GM12878 (cell line): ENCODE results near the gene DCTN4. TPM values are rescaled to one million over a fixed set of nuclear protein-coding genes. Genes with fewer than 3 reads are reported as not detected.

Source experiments
- BCL11A ChIP-seq: IDR thresholded peaks from 2 replicates; pipeline ENCODE4 v1.6.1; 2011; ENCODE audit warnings: low read depth, low read length
- CBX3 ChIP-seq: fragments of 200-600 bp; sonication (generic); IDR thresholded peaks from 2 replicates; pipeline ENCODE4 v1.6.1; 2016; ENCODE audit warnings: low read depth, borderline replicate concordance
- CHD4 ChIP-seq: fragments of 200-600 bp; sonication (generic); IDR thresholded peaks from 2 replicates; pipeline ENCODE4 v1.6.1; 2016; ENCODE audit warnings: mild to moderate bottlenecking
- EED ChIP-seq: sonication (generic); IDR thresholded peaks from 2 replicates; pipeline ENCODE4 v1.6.1; 2016; ENCODE audit warnings: antibody characterized with exemption, low read depth
- FOXK2 ChIP-seq: fragments of 450-650 bp; IDR thresholded peaks from 2 replicates; pipeline ENCODE4 v1.6.1; 2017; ENCODE audit warnings: mild to moderate bottlenecking, moderate library complexity
- HDAC6 ChIP-seq: fragments of 200-600 bp; sonication (generic); IDR thresholded peaks from one replicate; pipeline ENCODE4 v1.8.0; 2017; ENCODE audit warnings: antibody characterized with exemption; ENCODE audit not compliant: unreplicated experiment
- JUND ChIP-seq: IDR thresholded peaks from 2 replicates; pipeline ENCODE4 v1.6.1; 2012; ENCODE audit warnings: low read depth, mild to moderate bottlenecking, low read length, improper control_type of control experiment, moderate library complexity
- MEF2A ChIP-seq: IDR thresholded peaks from 2 replicates; pipeline ENCODE4 v1.6.1; 2011; ENCODE audit warnings: low read depth, mild to moderate bottlenecking, low read length, moderate library complexity; ENCODE audit not compliant: insufficient read depth
- MYC ChIP-seq: IDR thresholded peaks from 2 replicates; pipeline ENCODE4 v1.6.1; 2011; ENCODE audit warnings: mild to moderate bottlenecking, low read length, moderate library complexity, inconsistent platforms; ENCODE audit not compliant: insufficient read depth, insufficient replicate concordance, insufficient read length, severe bottlenecking
- NFIC ChIP-seq: IDR thresholded peaks from 2 replicates; pipeline ENCODE4 v1.6.1; 2012; ENCODE audit warnings: low read depth, mild to moderate bottlenecking, inconsistent platforms, low read length, moderate library complexity
- NR2C1 ChIP-seq: fragments of 450-650 bp; IDR thresholded peaks from 2 replicates; pipeline ENCODE4 v1.6.1; 2017; ENCODE audit warnings: antibody characterized with exemption, mild to moderate bottlenecking, moderate library complexity
- PML ChIP-seq: IDR thresholded peaks from 2 replicates; pipeline ENCODE4 v1.6.1; 2012; ENCODE audit warnings: low read length, inconsistent platforms
- POLR2A ChIP-seq: IDR thresholded peaks from 2 replicates; pipeline ENCODE4 v1.6.1; 2011; ENCODE audit warnings: low read depth, mild to moderate bottlenecking, low read length
- POLR2AphosphoS2 ChIP-seq: IDR thresholded peaks from 2 replicates; pipeline ENCODE4 v1.6.1; 2011; ENCODE audit warnings: low read depth, mild to moderate bottlenecking, low read length, improper control_type of control experiment, moderate library complexity
- RB1 ChIP-seq: fragments of 450-650 bp; formaldehyde crosslinking; IDR thresholded peaks from 2 replicates; pipeline ENCODE4 v1.6.1; 2017; ENCODE audit warnings: mild to moderate bottlenecking, borderline replicate concordance
- RCOR1 ChIP-seq: conservative IDR thresholded peaks from 2 replicates; pipeline ENCODE4 v1.6.1; 2012; ENCODE audit warnings: low read depth, low read length, improper control_type of control experiment
- TCF7 ChIP-seq: IDR thresholded peaks from 2 replicates; pipeline ENCODE4 v1.6.1; 2014; ENCODE audit warnings: antibody characterized with exemption, borderline replicate concordance
- YY1 ChIP-seq: IDR thresholded peaks from 2 replicates; pipeline ENCODE4 v1.6.1; 2011; ENCODE audit warnings: low read depth, mild to moderate bottlenecking, low read length
- polyA plus RNA-seq, 11 experiments: library from polyadenylated mRNA; depleted of rRNA in 4 of 11; unstranded in 6 of 11; stranded (reverse) in 5 of 11; fragments of >200 nt; fragmentation: Nextera tagmentation in 4 of 11; fragmentation: Illumina TruSeq in 1 of 11; extraction: Ambion mirVana in 4 of 11; extraction: Trizol in 1 of 11; gene quantifications; 1 replicate in 1 of 11; 2 replicates in 10 of 11; pipeline versions ENCODE4 v1.2.1 to v1.2.3, GENCODE V29; 2011 to 2016; ENCODE audit warnings: inconsistent platforms in 2 of 11, missing spikeins in 2 of 11, low read depth in 1 of 11
- total RNA-seq, 4 experiments: library from RNA; depleted of rRNA in 3 of 4; stranded (reverse); fragments of >200 nt in 3 of 4; fragmentation: Illumina TruSeq in 1 of 4; extraction: Trizol in 1 of 4; gene quantifications; 2 replicates each; pipeline versions ENCODE4 v1.2.1 to v1.2.3, GENCODE V29; 2013 to 2021
- TF ChIP-seq, protein P1 (sequence below), 3 experiments: IDR thresholded peaks in 2 of 3; conservative IDR thresholded peaks in 1 of 3; 2 replicates each; pipeline ENCODE4 v1.5.1; 2011; ENCODE audit warnings: low read depth in 3 of 3, low read length in 3 of 3, mild to moderate bottlenecking in 3 of 3, control low read depth in 2 of 3, moderate library complexity in 2 of 3, inconsistent platforms in 1 of 3, mixed read lengths in 1 of 3; ENCODE audit not compliant: control insufficient read depth in 2 of 3, insufficient read depth in 1 of 3; ENCODE audit errors: extremely low read depth in 1 of 3
- TF ChIP-seq, protein P2 (sequence below): fragments of 450-650 bp; IDR thresholded peaks from 2 replicates; pipeline ENCODE4 v1.6.1; 2018; ENCODE audit warnings: borderline replicate concordance, mild to moderate bottlenecking; ENCODE audit not compliant: partially characterized antibody
- TF ChIP-seq, protein P3 (sequence below): fragments of 450-650 bp; IDR thresholded peaks from 2 replicates; pipeline ENCODE4 v1.6.1; 2017; ENCODE audit warnings: mild to moderate bottlenecking, moderate library complexity
- TF ChIP-seq, protein P4 (sequence below): fragments of 450-650 bp; IDR thresholded peaks from 2 replicates; pipeline ENCODE4 v1.6.1; 2017; ENCODE audit warnings: mild to moderate bottlenecking

DCTN4 gene
- total and polyA plus RNA-seq, 10 of the 15 experiments (the other 5 are each of a cell fraction or from before 2014, with no cell fraction given), result 7.6 to 27.8 (median 18.0) TPM

DNA sequence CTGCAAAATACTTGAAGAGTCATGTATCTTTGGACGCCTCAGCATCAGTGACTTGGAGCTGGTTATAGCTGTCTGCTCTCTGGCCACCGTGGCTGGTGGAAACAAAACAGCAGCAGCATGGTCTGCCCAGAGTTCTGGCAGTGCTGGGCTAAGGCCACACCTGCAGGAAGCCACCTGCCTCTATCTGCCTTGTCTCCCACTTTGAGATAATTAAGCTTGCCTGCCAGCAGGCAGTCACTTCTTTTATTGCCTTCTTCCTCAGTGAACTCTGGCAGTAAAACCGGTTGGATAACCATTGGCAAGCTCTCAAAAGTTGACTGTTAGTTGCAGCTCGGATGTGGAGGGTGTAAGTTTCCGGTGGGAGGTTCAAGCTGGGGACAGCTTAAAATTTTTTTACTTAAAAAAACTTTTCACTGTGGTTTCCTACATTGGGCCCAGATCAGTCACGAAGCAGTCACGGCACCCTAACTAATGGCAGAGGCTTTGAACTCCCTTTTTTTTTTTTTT is 24.7 kb upstream of the DCTN4 start (continued):
- TF ChIP-seq, protein P1, sequence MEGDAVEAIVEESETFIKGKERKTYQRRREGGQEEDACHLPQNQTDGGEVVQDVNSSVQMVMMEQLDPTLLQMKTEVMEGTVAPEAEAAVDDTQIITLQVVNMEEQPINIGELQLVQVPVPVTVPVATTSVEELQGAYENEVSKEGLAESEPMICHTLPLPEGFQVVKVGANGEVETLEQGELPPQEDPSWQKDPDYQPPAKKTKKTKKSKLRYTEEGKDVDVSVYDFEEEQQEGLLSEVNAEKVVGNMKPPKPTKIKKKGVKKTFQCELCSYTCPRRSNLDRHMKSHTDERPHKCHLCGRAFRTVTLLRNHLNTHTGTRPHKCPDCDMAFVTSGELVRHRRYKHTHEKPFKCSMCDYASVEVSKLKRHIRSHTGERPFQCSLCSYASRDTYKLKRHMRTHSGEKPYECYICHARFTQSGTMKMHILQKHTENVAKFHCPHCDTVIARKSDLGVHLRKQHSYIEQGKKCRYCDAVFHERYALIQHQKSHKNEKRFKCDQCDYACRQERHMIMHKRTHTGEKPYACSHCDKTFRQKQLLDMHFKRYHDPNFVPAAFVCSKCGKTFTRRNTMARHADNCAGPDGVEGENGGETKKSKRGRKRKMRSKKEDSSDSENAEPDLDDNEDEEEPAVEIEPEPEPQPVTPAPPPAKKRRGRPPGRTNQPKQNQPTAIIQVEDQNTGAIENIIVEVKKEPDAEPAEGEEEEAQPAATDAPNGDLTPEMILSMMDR (IDR thresholded peaks at IDR 0.05 in 2 of 3, conservative IDR thresholded peaks at IDR 0.05 in 1 of 3; ENCODE audit: control insufficient read depth in 2 of 3, extremely low read depth in 1 of 3, insufficient read depth in 1 of 3, low read depth in 3 of 3, low read length in 3 of 3), result no peak
- no peak for TF ChIP-seq MYC
- TF ChIP-seq MEF2A, result peak; percentile 72; the same call in 1 of the 2 replicates
- TF ChIP-seq CHD4, result no peak
- no peak; the same call in 1 of the 2 replicates for TF ChIP-seq TCF7
- TF ChIP-seq POLR2AphosphoS2, result no peak
- TF ChIP-seq, protein P2, sequence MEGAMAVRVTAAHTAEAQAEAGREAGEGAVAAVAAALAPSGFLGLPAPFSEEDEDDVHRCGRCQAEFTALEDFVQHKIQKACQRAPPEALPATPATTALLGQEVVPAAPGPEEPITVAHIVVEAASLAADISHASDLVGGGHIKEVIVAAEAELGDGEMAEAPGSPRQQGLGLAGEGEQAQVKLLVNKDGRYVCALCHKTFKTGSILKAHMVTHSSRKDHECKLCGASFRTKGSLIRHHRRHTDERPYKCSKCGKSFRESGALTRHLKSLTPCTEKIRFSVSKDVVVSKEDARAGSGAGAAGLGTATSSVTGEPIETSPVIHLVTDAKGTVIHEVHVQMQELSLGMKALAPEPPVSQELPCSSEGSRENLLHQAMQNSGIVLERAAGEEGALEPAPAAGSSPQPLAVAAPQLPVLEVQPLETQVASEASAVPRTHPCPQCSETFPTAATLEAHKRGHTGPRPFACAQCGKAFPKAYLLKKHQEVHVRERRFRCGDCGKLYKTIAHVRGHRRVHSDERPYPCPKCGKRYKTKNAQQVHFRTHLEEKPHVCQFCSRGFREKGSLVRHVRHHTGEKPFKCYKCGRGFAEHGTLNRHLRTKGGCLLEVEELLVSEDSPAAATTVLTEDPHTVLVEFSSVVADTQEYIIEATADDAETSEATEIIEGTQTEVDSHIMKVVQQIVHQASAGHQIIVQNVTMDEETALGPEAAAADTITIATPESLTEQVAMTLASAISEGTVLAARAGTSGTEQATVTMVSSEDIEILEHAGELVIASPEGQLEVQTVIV, result no peak
- TF ChIP-seq, protein P3, sequence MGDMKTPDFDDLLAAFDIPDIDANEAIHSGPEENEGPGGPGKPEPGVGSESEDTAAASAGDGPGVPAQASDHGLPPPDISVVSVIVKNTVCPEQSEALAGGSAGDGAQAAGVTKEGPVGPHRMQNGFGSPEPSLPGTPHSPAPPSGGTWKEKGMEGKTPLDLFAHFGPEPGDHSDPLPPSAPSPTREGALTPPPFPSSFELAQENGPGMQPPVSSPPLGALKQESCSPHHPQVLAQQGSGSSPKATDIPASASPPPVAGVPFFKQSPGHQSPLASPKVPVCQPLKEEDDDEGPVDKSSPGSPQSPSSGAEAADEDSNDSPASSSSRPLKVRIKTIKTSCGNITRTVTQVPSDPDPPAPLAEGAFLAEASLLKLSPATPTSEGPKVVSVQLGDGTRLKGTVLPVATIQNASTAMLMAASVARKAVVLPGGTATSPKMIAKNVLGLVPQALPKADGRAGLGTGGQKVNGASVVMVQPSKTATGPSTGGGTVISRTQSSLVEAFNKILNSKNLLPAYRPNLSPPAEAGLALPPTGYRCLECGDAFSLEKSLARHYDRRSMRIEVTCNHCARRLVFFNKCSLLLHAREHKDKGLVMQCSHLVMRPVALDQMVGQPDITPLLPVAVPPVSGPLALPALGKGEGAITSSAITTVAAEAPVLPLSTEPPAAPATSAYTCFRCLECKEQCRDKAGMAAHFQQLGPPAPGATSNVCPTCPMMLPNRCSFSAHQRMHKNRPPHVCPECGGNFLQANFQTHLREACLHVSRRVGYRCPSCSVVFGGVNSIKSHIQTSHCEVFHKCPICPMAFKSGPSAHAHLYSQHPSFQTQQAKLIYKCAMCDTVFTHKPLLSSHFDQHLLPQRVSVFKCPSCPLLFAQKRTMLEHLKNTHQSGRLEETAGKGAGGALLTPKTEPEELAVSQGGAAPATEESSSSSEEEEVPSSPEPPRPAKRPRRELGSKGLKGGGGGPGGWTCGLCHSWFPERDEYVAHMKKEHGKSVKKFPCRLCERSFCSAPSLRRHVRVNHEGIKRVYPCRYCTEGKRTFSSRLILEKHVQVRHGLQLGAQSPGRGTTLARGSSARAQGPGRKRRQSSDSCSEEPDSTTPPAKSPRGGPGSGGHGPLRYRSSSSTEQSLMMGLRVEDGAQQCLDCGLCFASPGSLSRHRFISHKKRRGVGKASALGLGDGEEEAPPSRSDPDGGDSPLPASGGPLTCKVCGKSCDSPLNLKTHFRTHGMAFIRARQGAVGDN, result no peak
- peak; percentile 84 for TF ChIP-seq NFIC
- TF ChIP-seq PML, result peak; percentile 56; the same call in 1 of the 2 replicates
- TF ChIP-seq NR2C1, result no peak
- no peak for TF ChIP-seq JUND
- no peak for TF ChIP-seq RB1
- 0 out of 2 replicates have a peak, but pooled peaks have one; percentile 47 for TF ChIP-seq BCL11A
- TF ChIP-seq YY1, result peak; percentile 52; the same call in 1 of the 2 replicates
- no peak for TF ChIP-seq CBX3
- TF ChIP-seq RCOR1, result no peak
- TF ChIP-seq POLR2A, result no peak; the same call in 1 of the 2 replicates
- TF ChIP-seq, protein P4, sequence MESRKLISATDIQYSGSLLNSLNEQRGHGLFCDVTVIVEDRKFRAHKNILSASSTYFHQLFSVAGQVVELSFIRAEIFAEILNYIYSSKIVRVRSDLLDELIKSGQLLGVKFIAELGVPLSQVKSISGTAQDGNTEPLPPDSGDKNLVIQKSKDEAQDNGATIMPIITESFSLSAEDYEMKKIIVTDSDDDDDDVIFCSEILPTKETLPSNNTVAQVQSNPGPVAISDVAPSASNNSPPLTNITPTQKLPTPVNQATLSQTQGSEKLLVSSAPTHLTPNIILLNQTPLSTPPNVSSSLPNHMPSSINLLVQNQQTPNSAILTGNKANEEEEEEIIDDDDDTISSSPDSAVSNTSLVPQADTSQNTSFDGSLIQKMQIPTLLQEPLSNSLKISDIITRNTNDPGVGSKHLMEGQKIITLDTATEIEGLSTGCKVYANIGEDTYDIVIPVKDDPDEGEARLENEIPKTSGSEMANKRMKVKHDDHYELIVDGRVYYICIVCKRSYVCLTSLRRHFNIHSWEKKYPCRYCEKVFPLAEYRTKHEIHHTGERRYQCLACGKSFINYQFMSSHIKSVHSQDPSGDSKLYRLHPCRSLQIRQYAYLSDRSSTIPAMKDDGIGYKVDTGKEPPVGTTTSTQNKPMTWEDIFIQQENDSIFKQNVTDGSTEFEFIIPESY, result no peak
- TF ChIP-seq HDAC6, result no peak
- TF ChIP-seq EED, result 0 out of 2 replicates have a peak, but pooled peaks have one; percentile 13
- no peak for TF ChIP-seq FOXK2
